Mesenchymal stem cell (in vitro differentiated cells and primary cell): ENCODE measurements around the gene LDLRAD2.

Experiments used
- DNase-seq: peaks from one replicate; pipeline ENCODE4 v3.0.0-alpha.2; 2013
- H2AFZ ChIP-seq: one replicate; pipeline ENCODE4 v1.6.1; 2013; ENCODE audit warnings: low read depth, mild to moderate bottlenecking, control low read depth, inconsistent platforms, low read length, moderate library complexity
- H2AK5ac ChIP-seq: 2 replicates; pipeline ENCODE4 v1.6.1; 2013; ENCODE audit warnings: low read length, moderate library complexity, mild to moderate bottlenecking, inconsistent platforms; ENCODE audit not compliant: severe bottlenecking
- H2BK120ac ChIP-seq: one replicate; pipeline ENCODE4 v1.6.1; 2013; ENCODE audit warnings: low read depth, mild to moderate bottlenecking, inconsistent platforms, low read length, moderate library complexity
- H2BK12ac ChIP-seq, 2 experiments: one replicate each; pipeline ENCODE4 v1.6.1; 2013; ENCODE audit warnings: inconsistent platforms in 2 of 2, low read length in 2 of 2, mild to moderate bottlenecking in 2 of 2, moderate library complexity in 2 of 2, control low read depth in 1 of 2
- H2BK15ac ChIP-seq: one replicate; pipeline ENCODE4 v1.6.1; 2013; ENCODE audit warnings: mild to moderate bottlenecking, low read depth, inconsistent platforms; ENCODE audit not compliant: poor library complexity, severe bottlenecking
- H2BK5ac ChIP-seq: 2 replicates; pipeline ENCODE4 v1.6.1; 2013; ENCODE audit warnings: low read depth, mild to moderate bottlenecking, low read length, control low read depth, inconsistent platforms; ENCODE audit not compliant: poor library complexity, severe bottlenecking
- H3K14ac ChIP-seq, 2 experiments: one replicate each; pipeline ENCODE4 v1.6.1; 2013; ENCODE audit warnings: inconsistent platforms in 2 of 2, low read length in 2 of 2, control low read depth in 1 of 2, mild to moderate bottlenecking in 1 of 2, moderate library complexity in 1 of 2
- H3K18ac ChIP-seq, 2 experiments: one replicate each; pipeline ENCODE4 v1.6.1; 2013; ENCODE audit warnings: inconsistent platforms in 2 of 2, low read length in 2 of 2, control low read depth in 1 of 2, low read depth in 1 of 2, mild to moderate bottlenecking in 1 of 2
- H3K23ac ChIP-seq, 2 experiments: one replicate each; pipeline ENCODE4 v1.6.1; 2013; ENCODE audit warnings: inconsistent platforms in 2 of 2, low read length in 2 of 2, mild to moderate bottlenecking in 2 of 2, moderate library complexity in 2 of 2, control low read depth in 1 of 2
- H3K27ac ChIP-seq: 2 replicates; pipeline ENCODE4 v1.5.1; 2013; ENCODE audit warnings: mild to moderate bottlenecking, moderate library complexity, low read length, control low read depth, inconsistent platforms; ENCODE audit not compliant: poor library complexity, severe bottlenecking
- H3K27me3 ChIP-seq, 2 experiments: 2 replicates each; pipeline versions ENCODE4 v1.6.1 to v1.7.0; 2013; ENCODE audit warnings: low read length in 2 of 2, mild to moderate bottlenecking in 2 of 2, moderate library complexity in 2 of 2, control low read depth in 1 of 2, inconsistent platforms in 1 of 2; ENCODE audit not compliant: control insufficient read depth in 1 of 2, insufficient read depth in 1 of 2
- H3K36me3 ChIP-seq, 2 experiments: 2 replicates each; pipeline versions ENCODE4 v1.6.1 to v1.7.0; 2013; ENCODE audit warnings: low read length in 2 of 2, control low read depth in 1 of 2, inconsistent platforms in 1 of 2, low read depth in 1 of 2, mild to moderate bottlenecking in 1 of 2; ENCODE audit not compliant: insufficient read depth in 2 of 2, control insufficient read depth in 1 of 2
- H3K4ac ChIP-seq, 2 experiments: one replicate each; pipeline ENCODE4 v1.6.1; 2013; ENCODE audit warnings: inconsistent platforms in 2 of 2, low read length in 2 of 2, mild to moderate bottlenecking in 2 of 2, moderate library complexity in 2 of 2, control low read depth in 1 of 2, low read depth in 1 of 2
- H3K4me1 ChIP-seq: 2 replicates; pipeline ENCODE4 v1.6.1; 2013; ENCODE audit warnings: low read depth, low read length, control low read depth; ENCODE audit not compliant: control insufficient read depth, insufficient read depth
- H3K4me2 ChIP-seq: 2 replicates; pipeline ENCODE4 v1.6.1; 2013; ENCODE audit warnings: low read length, mild to moderate bottlenecking, inconsistent platforms; ENCODE audit not compliant: poor library complexity, severe bottlenecking
- H3K4me3 ChIP-seq, 2 experiments: 2 replicates each; pipeline versions ENCODE4 v1.5.1 to v1.7.0; 2013; ENCODE audit warnings: low read length in 2 of 2, mild to moderate bottlenecking in 2 of 2, control low read depth in 1 of 2, low read depth in 1 of 2; ENCODE audit not compliant: insufficient read depth in 1 of 2
- H3K79me1 ChIP-seq: replicated peaks from 2 replicates; pipeline ENCODE4 v1.6.1; 2013; ENCODE audit warnings: mild to moderate bottlenecking, control low read depth, low read length, inconsistent platforms; ENCODE audit not compliant: poor library complexity, severe bottlenecking
- H3K9ac ChIP-seq: 2 replicates; pipeline ENCODE4 v1.7.0; 2013; ENCODE audit warnings: mild to moderate bottlenecking, low read length, moderate library complexity
- H3K9me3 ChIP-seq: 2 replicates; pipeline ENCODE4 v1.7.0; 2013; ENCODE audit warnings: mild to moderate bottlenecking, low read length; ENCODE audit not compliant: control insufficient read depth
- H4K8ac ChIP-seq: one replicate; pipeline ENCODE4 v1.6.1; 2013; ENCODE audit warnings: inconsistent platforms, mild to moderate bottlenecking, low read length, moderate library complexity
- H4K91ac ChIP-seq: one replicate; pipeline ENCODE4 v1.6.1; 2013; ENCODE audit warnings: mild to moderate bottlenecking, low read length, inconsistent platforms
- WGBS: methylation state at CpG from one replicate; pipeline ENCODE4 v1.1.7; 2013; ENCODE audit warnings: mixed read lengths; 5-methylcytosine and 5-hydroxymethylcytosine counted together

Gene LDLRAD2

DNA sequence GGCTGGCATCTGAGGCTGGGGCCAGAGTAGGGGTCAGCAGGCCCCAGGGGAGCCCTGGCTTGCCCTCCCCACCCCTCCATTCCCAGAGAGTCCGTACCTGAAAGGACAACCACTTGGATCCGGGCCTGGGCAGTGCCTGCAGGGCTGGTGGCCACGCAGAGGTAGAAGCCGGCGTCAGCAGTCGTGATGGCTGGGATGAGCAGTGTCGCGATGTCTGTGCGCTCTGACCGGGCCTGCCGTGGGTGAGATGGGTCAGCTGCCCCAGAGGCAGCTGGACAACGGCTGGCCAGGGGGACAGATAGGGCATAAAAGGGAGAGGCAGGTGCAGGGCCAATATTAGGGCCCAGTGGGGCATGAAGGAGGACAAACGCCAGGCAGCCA is 42.7 kb downstream of the LDLRAD2 start:
- H3K4me1 ChIP-seq, result peaks cover 20% of the 10 kb centered on the region
- peaks cover 24% of the 10 kb centered on the region for H3K79me1 ChIP-seq
- H3K36me3 ChIP-seq, result peaks cover 93 to 95% of the 10 kb centered on the region in 2 experiments
- H3K27ac ChIP-seq, result no peak overlapping the region
- H2AFZ ChIP-seq, result no peak overlapping the region
- H3K27me3 ChIP-seq, result no peaks in the 10 kb centered on the region
- H2BK12ac ChIP-seq, result no peak overlapping the region
- H3K9ac ChIP-seq, result no peak overlapping the region
- no peak overlapping the region for H4K8ac ChIP-seq
- H3K23ac ChIP-seq, result no peak overlapping the region
- H2BK15ac ChIP-seq, result no peak overlapping the region
- H3K9me3 ChIP-seq, result no peaks in the 10 kb centered on the region
- H3K18ac ChIP-seq, result no peak overlapping the region
- no peak overlapping the region for H4K91ac ChIP-seq
- WGBS, result 98% methylated on average over 13 of the region's 13 CpGs
- H2BK120ac ChIP-seq, result no peak overlapping the region
- H3K4me2 ChIP-seq, result no peak overlapping the region
- H2BK5ac ChIP-seq, result no peak overlapping the region
- no peak overlapping the region for H2AK5ac ChIP-seq
- no peak overlapping the region for H3K14ac ChIP-seq
- H3K4ac ChIP-seq, result no peak overlapping the region
- no peak for DNase-seq
- H3K4me3 ChIP-seq, result no peak overlapping the region

- whole genome bisulfite sequencing, result 95% methylated on average over 35 of the region's 35 CpGs
- Histone ChIP-seq H3K4ac (no peak overlapping the region), H3K36me3 (peaks cover 93 to 95% of the 10 kb centered on the region in 2 experiments), H3K18ac (no peak overlapping the region), H3K27ac (no peak overlapping the region), H3K9me3 (no peaks in the 10 kb centered on the region), H3K23ac (no peak overlapping the region), H2BK15ac (no peak overlapping the region), H2AK5ac (no peak overlapping the region), H2BK120ac (no peak overlapping the region), H3K79me1 (peaks cover 26% of the 10 kb centered on the region), H2BK5ac (no peak overlapping the region), H3K4me2 (no peak overlapping the region), H4K91ac (peak overlapping the region; percentile 27), H2AFZ (no peak overlapping the region), H4K8ac (no peak overlapping the region), H3K4me1 (peaks cover 20% of the 10 kb centered on the region), H3K27me3 (no peaks in the 10 kb centered on the region), H2BK12ac (no peak overlapping the region), H3K4me3 (no peak overlapping the region), H3K14ac (no peak overlapping the region), H3K9ac (no peak overlapping the region)
- no peak for DNase-seq
Observed at GRCh38 chr1:21855257-21856096, 43.4 kb downstream of the LDLRAD2 start.

- Histone ChIP-seq H3K9me3 (no peaks in the 10 kb centered on the region), H2BK15ac (no peak overlapping the region), H3K36me3 (peaks cover 95 to 97% of the 10 kb centered on the region in 2 experiments), H3K27ac (no peak overlapping the region), H3K79me1 (peaks cover 23% of the 10 kb centered on the region), H3K9ac (peak overlapping the region; percentile 33), H3K27me3 (no peaks in the 10 kb centered on the region), H3K4me2 (no peak overlapping the region), H4K91ac (peak overlapping the region; percentile 3), H2BK12ac (no peak overlapping the region), H3K18ac (no peak overlapping the region), H3K4me3 (no peak overlapping the region), H4K8ac (peak overlapping the region; percentile 38), H3K4me1 (peaks cover 24% of the 10 kb centered on the region), H3K23ac (no peak overlapping the region), H2BK120ac (no peak overlapping the region), H2AK5ac (no peak overlapping the region), H3K4ac (no peak overlapping the region), H2AFZ (no peak overlapping the region), H2BK5ac (no peak overlapping the region), H3K14ac (no peak overlapping the region)
- DNase-seq, result peak; percentile 2
- WGBS, result 95% methylated on average over 14 of the region's 14 CpGs
Observed at GRCh38 chr1:21857142-21857839, 45.2 kb downstream of the LDLRAD2 start.
